Thyroid gland (tissue), 4 donors: ENCODE measurements around the gene REV3L. TPM values are rescaled to one million over a fixed set of nuclear protein-coding genes. Genes with fewer than 3 reads are reported as not detected.
A peak's percentile ranks its signal among the peaks of the same experiment; 100 is the strongest.

Experiments
- DNase-seq, 2 donors: peaks; one replicate each; pipeline ENCODE4 v3.0.0-alpha.2; 2019
- H3K27ac ChIP-seq, 3 donors: fragments of 200-600 bp; sonication (generic); 1 replicate in 2 of 3; 2 replicates in 1 of 3; pipeline ENCODE4 v1.5.1; 2016 to 2019; ENCODE audit warnings: mild to moderate bottlenecking in 1 of 3, moderate library complexity in 1 of 3
- H3K27me3 ChIP-seq: fragments of 200-600 bp; sonication (generic); one replicate; pipeline ENCODE4 v1.5.1; 2019
- H3K36me3 ChIP-seq, 2 donors: fragments of 200-600 bp; sonication (generic); one replicate each; pipeline ENCODE4 v1.5.1; 2016 to 2019
- H3K4me1 ChIP-seq, 2 donors: fragments of 200-600 bp; sonication (generic); one replicate each; pipeline ENCODE4 v1.5.1; 2017 to 2019
- H3K4me3 ChIP-seq, 3 donors: fragments of 200-600 bp; sonication (generic); replicated peaks in 1 of 3; 1 replicate in 2 of 3; 2 replicates in 1 of 3; pipeline ENCODE4 v1.5.1; 2016; ENCODE audit warnings: mild to moderate bottlenecking in 1 of 3
- H3K9me3 ChIP-seq: fragments of 200-600 bp; sonication (generic); one replicate; pipeline ENCODE4 v1.5.1; 2017
- CTCF ChIP-seq, 6 experiments: fragments of 200-600 bp in 3 of 6; fragments of 450-650 bp in 3 of 6; sonication (generic) in 3 of 6; IDR thresholded peaks; one replicate each; pipeline ENCODE4 v1.5.1; 2016 to 2019; ENCODE audit warnings: antibody characterized with exemption in 6 of 6, mild to moderate bottlenecking in 2 of 6, inconsistent platforms in 1 of 6, moderate library complexity in 1 of 6
- POLR2A ChIP-seq, 2 donors: fragments of 450-650 bp; IDR thresholded peaks; one replicate each; pipeline ENCODE4 v1.6.1; 2017; ENCODE audit warnings: antibody characterized with exemption in 2 of 2, mild to moderate bottlenecking in 2 of 2, moderate library complexity in 1 of 2
- WGBS, 2 donors: methylation state at CpG; one replicate each; pipeline ENCODE4 v1.1.5; 2017; 5-methylcytosine and 5-hydroxymethylcytosine counted together
- intact Hi-C: fragments of 100-400 bp; cut with DNase I; formaldehyde crosslinking; loops from one replicate; pipeline ENCODE4 v1.15.1; 2023
- total RNA-seq, 4 donors: library from RNA; depleted of rRNA; stranded (reverse); fragments of >200 nt; gene quantifications; one replicate each; pipeline ENCODE4 v1.2.3, GENCODE V29; 2016

REV3L gene
- total RNA-seq, 4 donors from 2014 or later: 38.2 to 73.5 (median 60.0) TPM

- Histone ChIP-seq H3K4me1 (no peaks in the 10 kb centered on the region), H3K27ac (no peak overlapping the region), H3K27me3 (no peaks in the 10 kb centered on the region), H3K36me3 (peaks cover 12% of the 10 kb centered on the region in 2 donors), H3K4me3 (no peak overlapping the region), H3K9me3 (no peaks in the 10 kb centered on the region)
- intact Hi-C loops: no loop called here
- DNase-seq: no peak
- TF ChIP-seq POLR2A (IDR thresholded peaks at IDR 0.05) (no peak), CTCF (IDR thresholded peaks at IDR 0.05) (no peak)
- 50 to 70% methylated on average over 3 of the region's 3 CpGs for WGBS, 2 donors
Measured at GRCh38 chr6:111406200-111406721, 76.8 kb downstream of the REV3L start.

GRCh38 chr6:111403388-111403787 lies 79.6 kb downstream of the REV3L start:
- no peaks in the 10 kb centered on the region for H3K4me1 ChIP-seq
- peaks cover 12% of the 10 kb centered on the region in 2 donors for H3K36me3 ChIP-seq
- TF ChIP-seq CTCF (IDR thresholded peaks at IDR 0.05) (no peak), POLR2A (IDR thresholded peaks at IDR 0.05) (no peak)
- no peak overlapping the region for H3K4me3 ChIP-seq
- WGBS, 2 donors: 96 to 98% methylated on average over 3 of the region's 3 CpGs
- DNase-seq: no peak
- no peak overlapping the region for H3K27ac ChIP-seq
- no peaks in the 10 kb centered on the region for H3K9me3 ChIP-seq
- intact Hi-C loops: no loop called here
- H3K27me3 ChIP-seq: no peaks in the 10 kb centered on the region

GRCh38 chr6:111399626-111400025 lies 83.4 kb downstream of the REV3L start:
- intact Hi-C loops: no loop called here
- Histone ChIP-seq H3K9me3 (no peaks in the 10 kb centered on the region), H3K4me3 (no peak overlapping the region), H3K36me3 (peaks cover 11% of the 10 kb centered on the region in 2 donors), H3K27me3 (no peaks in the 10 kb centered on the region), H3K27ac (no peak overlapping the region), H3K4me1 (no peaks in the 10 kb centered on the region)
- 95 to 97% methylated on average over 3 of the region's 3 CpGs for WGBS, 2 donors
- DNase-seq: no peak
- TF ChIP-seq CTCF (IDR thresholded peaks at IDR 0.05) (no peak), POLR2A (IDR thresholded peaks at IDR 0.05) (no peak)

GRCh38 chr6:111388681-111389080 lies 94.3 kb downstream of the REV3L start:
- no peaks in the 10 kb centered on the region for H3K4me1 ChIP-seq
- TF ChIP-seq CTCF (IDR thresholded peaks at IDR 0.05) (no peak), POLR2A (IDR thresholded peaks at IDR 0.05) (no peak)
- H3K27me3 ChIP-seq: no peaks in the 10 kb centered on the region
- no peak overlapping the region for H3K27ac ChIP-seq
- 80 to 85% methylated on average over 2 of the region's 2 CpGs for WGBS, 2 donors
- H3K9me3 ChIP-seq: no peaks in the 10 kb centered on the region
- intact Hi-C loops: no loop called here
- no peak for DNase-seq
- H3K36me3 ChIP-seq: peaks cover 0 to 7% of the 10 kb centered on the region in 2 donors
- H3K4me3 ChIP-seq: no peak overlapping the region

GRCh38 chr6:111382476-111383294 lies 100.3 kb downstream of the REV3L start:
- no peaks in the 10 kb centered on the region for H3K27me3 ChIP-seq
- DNase-seq: peak; percentile 65 to 75
- H3K27ac ChIP-seq: no peak overlapping the region
- WGBS, 2 donors: 53% methylated on average over 7 to 9 of the region's 9 CpGs
- peaks cover 4 to 17% of the 10 kb centered on the region in 2 donors for H3K36me3 ChIP-seq
- TF ChIP-seq POLR2A (IDR thresholded peaks at IDR 0.05) (no peak), CTCF (IDR thresholded peaks at IDR 0.05) (no peak)
- H3K9me3 ChIP-seq: no peaks in the 10 kb centered on the region
- no peak overlapping the region for H3K4me3 ChIP-seq
- H3K4me1 ChIP-seq: peaks cover 0 to 5% of the 10 kb centered on the region in 2 donors
- intact Hi-C loops: no loop called here
